IPS-18c (cell line): ENCODE data around the gene OR7A10.

ENCODE experiments used
- H3K4me3 ChIP-seq: 2 replicates; pipeline ENCODE4 v1.7.0; 2013; ENCODE audit warnings: low read depth, mild to moderate bottlenecking, low read length, moderate library complexity; ENCODE audit not compliant: insufficient read depth
- H3K9me3 ChIP-seq: one replicate; pipeline ENCODE4 v1.6.1; 2013; ENCODE audit warnings: mild to moderate bottlenecking, low read length, moderate library complexity; ENCODE audit not compliant: control insufficient read depth, insufficient read depth

OR7A10 gene

DNA sequence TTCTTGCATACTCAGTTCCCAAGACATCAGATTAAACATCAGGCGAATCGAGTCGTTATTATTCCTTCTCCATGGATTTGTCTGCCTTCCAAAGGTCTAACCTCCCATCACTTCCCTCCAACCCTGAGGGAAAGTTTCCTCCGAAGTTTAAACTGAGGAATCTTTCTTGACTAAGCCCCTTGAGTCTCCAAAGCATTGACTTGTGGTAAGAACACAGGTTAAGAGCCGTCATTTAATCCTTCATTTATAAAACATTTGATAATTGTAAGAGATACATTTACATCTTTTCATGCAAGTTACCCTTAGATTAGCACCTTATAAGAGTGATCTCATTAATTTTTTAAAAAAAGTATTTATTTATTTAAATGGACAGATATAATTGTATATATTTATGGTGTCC lies at the start of gene OR7A10:
Gene OR7A10 (minus strand): TSS at position 101 of the 400 bp plus-strand sequence. CDS start 7,045 bp downstream, outside the sequence.
- H3K4me3 ChIP-seq, result no peak within 1 kb of the TSS
- no peaks in the 10 kb centered on the region for H3K9me3 ChIP-seq

DNA sequence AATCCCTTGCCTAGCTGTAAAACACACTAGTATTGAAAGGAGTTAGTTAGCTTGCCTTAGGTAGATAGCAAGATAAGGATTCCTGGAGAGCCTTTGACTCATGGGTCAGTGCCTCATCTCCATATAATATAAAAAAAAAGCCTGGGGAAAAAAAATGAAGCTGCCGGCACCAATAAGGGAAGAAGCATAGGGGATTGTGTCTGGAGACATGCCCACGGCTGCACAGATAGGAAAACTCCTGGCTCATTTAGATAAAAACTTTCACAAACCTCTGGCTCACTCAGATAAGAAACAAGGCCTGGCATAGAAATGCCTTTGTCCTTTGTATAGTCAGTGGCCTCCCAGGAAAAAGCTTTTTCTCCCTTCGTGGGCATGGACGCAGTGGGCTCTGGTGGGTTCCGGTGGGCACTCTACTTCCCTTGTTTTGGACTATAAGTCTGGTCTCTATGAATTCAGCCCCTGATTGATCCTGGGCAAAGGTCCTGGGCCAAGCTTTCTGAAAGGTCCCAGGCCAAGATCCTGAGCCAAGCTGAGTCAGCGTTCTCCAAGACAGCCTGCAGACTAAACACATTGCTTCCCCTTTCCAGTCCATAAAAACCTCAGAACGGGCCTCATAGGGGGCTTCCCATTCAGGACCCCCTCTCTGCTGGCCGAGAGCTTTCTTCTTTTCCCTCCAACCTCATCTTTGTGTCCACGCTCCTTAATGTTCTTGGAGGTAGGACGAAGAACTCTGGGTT lies 42.1 kb upstream of the OR7A10 start:
- Histone ChIP-seq H3K9me3 (no peaks in the 10 kb centered on the region), H3K4me3 (no peak overlapping the region)

DNA sequence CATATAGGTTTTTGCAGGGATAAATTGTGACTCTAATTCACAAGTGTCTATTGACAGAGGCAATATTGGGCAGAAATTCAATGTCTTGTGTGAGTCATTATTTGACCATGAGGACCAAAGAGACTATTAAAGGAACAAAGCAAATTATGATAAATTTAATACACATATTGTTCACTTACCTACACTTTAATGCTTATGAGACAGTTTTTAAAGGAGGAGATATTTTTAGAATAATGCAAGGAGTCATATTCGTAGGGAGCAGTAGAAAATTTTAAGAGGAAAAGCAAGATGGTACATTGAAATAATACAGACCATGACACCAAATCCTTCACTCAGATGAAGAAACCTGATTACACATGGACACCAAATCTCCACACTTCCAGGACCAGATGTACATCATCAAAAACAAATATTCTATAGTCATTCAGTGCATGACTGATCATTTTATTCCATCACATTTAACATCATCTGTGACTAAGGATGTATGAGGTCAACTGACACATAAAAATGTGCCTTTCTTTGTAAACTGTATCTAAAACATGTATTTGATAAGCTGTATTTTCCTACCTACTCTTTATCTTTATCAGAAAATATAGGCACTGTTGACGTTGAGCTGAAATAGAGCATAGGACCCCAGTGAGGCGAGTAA lies 41.4 kb upstream of the OR7A10 start:
- H3K9me3 ChIP-seq, result no peaks in the 10 kb centered on the region
- H3K4me3 ChIP-seq, result no peak overlapping the region

DNA sequence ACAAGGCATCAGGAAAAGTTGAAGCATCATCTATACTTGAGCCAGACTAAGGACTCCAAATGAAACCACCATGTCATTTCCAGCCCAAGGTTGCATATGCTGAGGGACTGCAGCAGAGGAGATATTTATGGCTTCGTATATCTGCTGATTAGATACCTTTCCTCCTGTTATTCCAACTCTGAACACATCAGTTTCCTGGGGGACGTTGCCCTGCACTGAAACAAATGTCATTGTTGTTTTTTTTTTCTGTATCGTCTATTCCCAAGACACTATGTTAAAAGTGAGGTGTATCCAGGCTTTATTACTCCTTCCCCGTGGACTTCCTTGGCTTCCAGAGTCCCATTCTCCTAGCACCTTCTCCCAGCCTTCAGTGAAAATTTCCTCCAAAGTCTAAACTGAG lies 37.3 kb upstream of the OR7A10 start, which contains the start of gene OR7A17:
Gene OR7A17 (minus strand): TSS at position 101 of the 400 bp plus-strand sequence. CDS start 4,777 bp downstream, outside the sequence.
- Histone ChIP-seq H3K9me3 (no peaks in the 10 kb centered on the region), H3K4me3 (no peak within 1 kb of the TSS)

DNA sequence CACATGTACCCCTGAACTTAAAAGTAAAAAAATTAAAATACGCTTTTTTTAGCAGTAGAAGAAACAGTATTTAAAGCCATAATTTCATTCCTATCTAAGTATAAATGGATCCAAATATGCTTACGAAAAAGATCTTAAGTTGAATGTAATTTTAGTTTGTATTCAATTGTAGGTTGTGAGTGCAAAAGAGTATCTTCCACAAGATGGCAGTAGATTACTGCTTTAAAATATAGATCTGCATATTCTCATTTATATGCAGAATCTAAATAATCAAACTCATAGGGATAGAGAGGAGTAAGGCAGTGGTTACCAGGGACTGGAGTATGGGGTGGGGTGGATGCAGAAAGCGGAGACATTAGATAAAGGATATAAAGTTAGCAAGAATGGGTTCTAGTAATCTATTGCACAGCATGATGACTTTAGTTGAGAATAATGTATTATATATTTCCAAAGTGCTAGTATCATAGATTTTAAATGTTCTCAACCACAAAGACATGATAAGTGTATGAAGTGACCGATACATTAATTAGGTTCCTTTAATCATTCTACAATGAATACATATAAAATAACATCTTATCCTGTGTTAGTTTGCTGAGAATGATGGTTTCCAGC lies 23.0 kb upstream of the OR7A10 start:
- no peaks in the 10 kb centered on the region for H3K9me3 ChIP-seq
- no peak overlapping the region for H3K4me3 ChIP-seq

DNA sequence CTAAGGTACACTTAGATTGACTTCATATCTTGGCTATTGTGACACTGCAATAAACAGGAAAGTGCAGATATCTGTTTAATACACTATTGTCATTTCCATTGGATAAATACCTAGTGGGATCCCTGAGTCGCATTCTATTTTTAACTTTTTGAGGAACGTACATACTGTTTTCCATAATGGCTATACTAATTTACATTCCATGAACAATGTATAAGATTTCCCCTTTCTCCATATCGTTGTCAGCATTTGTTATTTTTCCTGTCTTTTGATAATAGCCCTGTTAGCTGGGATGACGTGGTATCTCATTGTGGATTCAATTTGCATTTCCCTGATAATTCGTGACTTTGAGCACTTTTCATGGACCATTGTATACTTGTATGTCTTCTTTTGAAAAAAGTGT lies 19.8 kb upstream of the OR7A10 start:
- Histone ChIP-seq H3K4me3 (no peak overlapping the region), H3K9me3 (peaks cover 2% of the 10 kb centered on the region)

DNA sequence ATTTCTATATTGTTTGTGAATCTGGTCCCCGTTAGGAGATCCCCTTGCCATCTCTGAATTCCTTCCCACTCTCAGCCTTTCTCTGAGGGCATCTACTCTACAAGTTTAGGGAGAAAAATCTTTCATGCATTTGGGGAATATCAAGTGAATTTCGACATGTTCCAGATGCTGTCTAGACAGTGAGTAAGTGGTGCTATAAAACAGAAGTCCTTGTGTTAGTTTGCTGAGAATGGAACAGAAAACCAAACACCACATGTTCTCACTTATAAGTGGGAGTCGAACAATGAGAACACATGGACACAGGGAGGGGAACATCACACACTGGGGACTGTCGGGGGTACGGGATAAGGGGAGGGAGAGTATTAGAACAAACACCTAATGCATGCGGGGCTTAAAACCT lies 5.1 kb downstream of the OR7A10 start:
- Histone ChIP-seq H3K9me3 (no peaks in the 10 kb centered on the region), H3K4me3 (no peak overlapping the region)

DNA sequence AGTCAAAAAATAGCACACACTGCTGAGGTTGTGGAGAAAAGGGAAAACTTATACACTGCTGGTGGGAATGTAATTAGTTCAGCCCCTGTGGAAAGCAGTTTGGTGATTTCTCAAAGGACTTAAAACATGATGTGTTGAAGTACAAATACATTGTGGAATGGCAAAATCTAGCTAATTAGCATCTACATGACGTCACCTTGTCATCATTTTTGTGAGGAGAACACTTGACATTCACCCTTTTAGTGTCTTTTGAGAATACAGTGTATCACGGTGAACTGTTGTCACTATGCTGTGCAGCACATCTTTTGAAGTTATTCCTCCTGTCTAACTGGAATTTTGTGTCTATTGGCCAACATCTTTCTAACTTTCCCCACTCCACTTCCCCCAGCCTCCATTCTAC lies 5.6 kb downstream of the OR7A10 start:
- Histone ChIP-seq H3K9me3 (no peaks in the 10 kb centered on the region), H3K4me3 (no peak overlapping the region)

DNA sequence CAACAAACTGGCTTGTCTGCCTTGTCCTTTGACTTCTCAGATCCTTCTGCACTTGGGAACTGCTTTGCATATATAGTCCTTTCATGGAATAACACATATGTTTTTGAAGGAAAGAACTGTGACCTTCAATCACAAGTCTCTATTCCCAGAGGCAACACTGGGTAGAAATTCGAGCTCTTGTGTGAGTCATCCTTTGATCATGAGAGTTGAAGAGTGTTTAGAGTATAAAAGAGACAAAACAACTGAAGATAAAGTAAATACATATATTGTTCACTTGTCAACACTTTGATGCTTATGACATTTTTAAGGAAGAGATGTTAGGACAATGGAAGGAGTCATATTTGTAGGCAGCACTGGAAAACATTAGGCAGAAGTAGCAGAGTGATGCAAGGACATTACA lies 8.5 kb downstream of the OR7A10 start:
- no peaks in the 10 kb centered on the region for H3K9me3 ChIP-seq
- H3K4me3 ChIP-seq, result no peak overlapping the region

DNA sequence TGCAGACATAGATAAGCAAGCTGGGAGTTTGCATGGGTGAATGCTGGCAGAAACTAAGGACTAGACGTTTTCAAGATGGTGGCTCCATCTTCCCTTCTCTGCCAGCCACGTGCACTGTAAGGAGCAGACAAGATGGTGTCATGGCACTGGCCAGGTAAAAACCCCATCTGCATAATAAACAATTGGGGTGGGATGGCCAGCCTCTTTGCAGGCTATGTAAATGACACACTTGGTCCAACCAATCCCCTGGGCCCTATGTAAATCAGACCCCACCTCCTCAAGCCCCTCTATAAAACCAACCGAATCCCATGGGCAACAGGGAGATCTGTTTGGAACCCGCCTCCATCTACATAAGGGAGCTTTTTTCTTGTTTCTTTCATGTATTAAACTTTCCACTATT lies 11.3 kb downstream of the OR7A10 start:
- Histone ChIP-seq H3K9me3 (no peaks in the 10 kb centered on the region), H3K4me3 (no peak overlapping the region)

DNA sequence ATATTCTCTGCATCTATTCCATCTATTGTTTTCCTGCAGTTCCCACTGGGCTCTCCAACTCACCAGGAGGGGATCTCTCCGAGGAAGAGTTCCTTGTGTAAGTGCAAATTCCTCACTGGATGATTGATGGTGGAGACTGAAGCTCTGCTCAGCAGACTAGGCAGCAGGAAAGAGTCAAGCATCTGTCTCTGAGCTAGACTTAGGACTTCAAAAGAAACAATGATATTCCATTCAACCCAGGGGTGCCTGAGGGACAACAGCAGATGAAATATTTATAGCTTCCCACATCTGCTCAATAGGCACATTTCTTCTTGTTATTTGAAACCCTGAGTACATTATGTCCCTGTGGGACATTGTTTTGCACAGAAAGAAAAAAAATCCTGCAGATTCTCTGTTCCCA lies 13.7 kb downstream of the OR7A10 start, which contains the start of the genes OR7A5 and OR7C1:
Gene OR7A5 (minus strand): TSS at position 175 of the 400 bp plus-strand sequence. CDS start 6,944 bp downstream, outside the sequence.
Gene OR7C1 (minus strand): TSS at position 175 of the 400 bp plus-strand sequence. CDS start 35,049 bp downstream, outside the sequence.
- H3K9me3 ChIP-seq, result no peaks in the 10 kb centered on the region

DNA sequence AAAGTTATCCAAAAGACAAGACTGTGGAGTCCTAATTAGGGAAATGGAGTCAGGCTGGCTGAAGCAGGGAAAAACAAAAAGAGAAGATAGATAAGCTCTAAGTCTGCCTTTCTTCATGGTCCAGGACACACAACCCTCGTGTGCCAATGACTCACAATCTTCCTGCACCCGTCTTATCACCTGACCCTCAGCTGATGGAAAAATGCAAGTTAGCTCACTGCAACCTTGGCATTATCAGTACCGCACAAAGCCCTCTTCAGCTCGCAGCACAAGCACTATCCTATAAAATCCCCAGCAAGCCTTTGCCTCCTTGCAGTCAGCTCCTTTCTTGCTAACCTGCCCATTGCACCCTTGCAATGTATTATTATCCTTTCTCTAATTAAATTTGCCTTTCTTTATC lies 18.0 kb downstream of the OR7A10 start:
- Histone ChIP-seq H3K9me3 (no peaks in the 10 kb centered on the region), H3K4me3 (no peak overlapping the region)

More for the DNA sequence above, 13.7 kb downstream of the OR7A10 start, which contains the start of the genes OR7A5 and OR7C1:
- no peak within 1 kb of the TSS for H3K4me3 ChIP-seq

DNA sequence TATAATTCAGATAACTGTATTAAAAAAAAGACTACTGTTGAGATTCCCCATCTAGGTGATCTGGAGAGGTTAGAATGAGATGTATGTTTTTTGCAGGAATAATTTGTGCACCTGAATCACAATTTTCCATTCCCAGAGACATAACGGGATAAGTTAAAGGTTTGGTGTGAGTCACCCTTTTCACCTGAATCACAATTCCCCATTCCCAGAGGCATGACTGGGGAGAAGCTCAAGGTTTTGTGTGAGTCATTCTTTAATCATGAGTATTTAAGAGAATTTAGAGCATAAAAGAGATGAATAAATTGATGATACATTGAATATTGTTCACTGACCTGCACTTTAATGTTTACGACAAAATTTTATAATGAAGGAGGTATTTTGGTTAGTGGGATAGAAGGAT lies 22.7 kb downstream of the OR7A10 start:
- H3K9me3 ChIP-seq, result no peaks in the 10 kb centered on the region
- H3K4me3 ChIP-seq, result no peak overlapping the region

DNA sequence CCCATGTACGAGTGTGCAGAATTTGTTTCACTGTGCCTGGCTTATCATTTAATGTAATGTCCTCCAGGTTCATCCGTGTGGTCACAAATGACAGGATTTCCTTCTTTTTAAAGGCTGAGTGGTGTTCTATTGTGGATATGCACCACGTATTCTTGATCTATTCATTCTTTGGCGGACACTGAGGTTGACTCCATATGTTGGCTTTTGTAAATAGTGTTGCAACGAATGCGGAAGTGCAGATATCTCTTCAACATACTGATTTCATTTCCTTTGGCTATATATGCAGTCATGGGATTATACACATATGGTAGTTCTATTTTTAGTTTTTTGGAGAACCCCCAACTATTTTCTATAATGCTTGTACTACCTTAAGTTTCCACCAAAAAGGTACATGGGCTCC lies 26.8 kb downstream of the OR7A10 start:
- Histone ChIP-seq H3K4me3 (no peak overlapping the region), H3K9me3 (no peaks in the 10 kb centered on the region)

DNA sequence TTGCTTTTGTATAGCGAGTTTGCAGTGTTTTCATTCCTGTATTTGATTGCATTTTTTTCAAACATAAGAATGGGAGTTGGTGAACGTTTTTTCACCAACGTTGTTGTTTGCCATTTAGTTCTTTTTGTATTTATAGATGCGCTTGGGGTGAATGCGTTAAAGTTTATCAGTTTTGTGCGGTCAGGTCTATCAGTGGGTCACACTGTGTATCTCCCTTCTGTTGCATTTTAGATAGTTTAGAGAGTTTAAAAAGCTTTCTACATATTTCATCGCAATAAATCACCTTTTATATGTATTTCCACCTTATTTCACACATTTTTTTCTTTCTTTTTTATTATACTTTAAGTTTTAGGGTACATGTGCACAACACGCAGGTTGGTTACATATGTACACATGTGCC lies 30.1 kb downstream of the OR7A10 start:
- H3K4me3 ChIP-seq, result no peak overlapping the region
- no peaks in the 10 kb centered on the region for H3K9me3 ChIP-seq

DNA sequence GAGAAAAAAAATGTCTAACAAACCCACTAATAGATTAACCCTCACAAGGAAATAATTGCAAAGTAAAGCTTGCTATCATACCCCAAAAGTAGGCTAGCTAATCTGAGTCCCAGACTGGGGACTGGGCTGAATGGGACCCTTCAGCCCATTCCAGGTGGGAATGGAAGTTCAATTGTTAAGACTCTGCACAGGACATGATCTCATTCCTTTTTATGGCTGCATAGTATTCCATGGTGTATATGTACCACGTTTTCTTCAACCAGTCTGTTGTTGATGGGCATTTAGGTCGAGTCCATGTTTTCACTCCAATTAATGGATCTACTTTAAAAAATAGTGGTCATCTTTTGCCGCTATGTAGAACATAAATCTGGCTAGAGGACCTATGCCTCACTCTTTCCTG lies 31.7 kb downstream of the OR7A10 start:
- Histone ChIP-seq H3K4me3 (no peak overlapping the region), H3K9me3 (peaks cover 2% of the 10 kb centered on the region)

DNA sequence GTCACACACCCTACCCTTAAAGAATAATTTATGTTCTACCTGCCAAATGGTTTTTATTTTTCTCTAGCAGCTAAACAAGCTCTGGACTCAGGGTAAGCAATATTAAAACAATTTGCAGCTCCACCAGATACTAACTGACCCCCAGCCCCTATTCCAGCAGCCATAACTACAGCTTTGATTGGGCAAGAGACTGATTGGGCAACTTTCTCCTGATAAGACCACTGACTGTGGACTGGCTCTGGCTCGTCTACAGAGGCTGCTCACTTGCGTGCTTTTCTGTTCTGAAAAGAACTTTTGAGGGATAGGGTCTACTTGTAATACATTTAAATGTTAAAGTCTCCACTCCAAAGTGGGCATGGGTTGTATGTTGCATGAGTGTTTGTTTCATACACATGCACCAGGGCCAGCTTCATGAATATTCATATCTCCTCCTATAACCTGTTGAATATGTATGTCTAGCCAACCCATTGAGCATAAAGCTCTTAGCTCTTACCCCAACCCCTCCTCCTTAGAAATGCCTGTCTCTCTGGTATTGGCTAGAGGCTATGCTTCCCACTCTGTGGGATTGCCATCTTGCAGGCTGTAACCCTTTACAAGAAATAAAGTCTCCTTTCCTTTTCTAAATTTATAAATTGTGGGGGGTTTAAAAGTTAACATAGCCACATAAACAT lies 33.6 kb downstream of the OR7A10 start:
- Histone ChIP-seq H3K9me3 (peaks cover 2% of the 10 kb centered on the region), H3K4me3 (no peak overlapping the region)
